Aorta (tissue), 5 donors: ENCODE measurements around the gene IGLON5. TPM values are rescaled to one million over a fixed set of nuclear protein-coding genes. Genes with fewer than 3 reads are reported as not detected.
A peak's percentile ranks its signal among the peaks of the same experiment; 100 is the strongest.

Source experiments
- ATAC-seq: fragments of 200-7000 bp; cut with Tn5 transposase; one replicate; pipeline ENCODE4 v1.9.1; 2022; ENCODE audit warnings: moderate library complexity; ENCODE audit not compliant: low FRiP score
- DNase-seq, 2 donors: peaks; one replicate each; pipeline ENCODE4 v3.0.0-alpha.2; 2020
- H3K27ac ChIP-seq, 2 donors: one replicate each; pipeline ENCODE4 v1.5.1; 2013; ENCODE audit warnings: low read length in 2 of 2, mild to moderate bottlenecking in 2 of 2, moderate library complexity in 2 of 2, control low read depth in 1 of 2, inconsistent platforms in 1 of 2, low read depth in 1 of 2
- H3K27me3 ChIP-seq, 2 donors: one replicate each; pipeline ENCODE4 v1.6.1; 2013; ENCODE audit warnings: control low read depth in 1 of 2, low read length in 1 of 2, mild to moderate bottlenecking in 1 of 2, moderate library complexity in 1 of 2; ENCODE audit not compliant: insufficient read depth in 2 of 2, control insufficient read depth in 1 of 2
- H3K36me3 ChIP-seq, 2 donors: one replicate each; pipeline ENCODE4 v1.6.1; 2013; ENCODE audit warnings: control low read depth in 1 of 2, low read length in 1 of 2, mild to moderate bottlenecking in 1 of 2; ENCODE audit not compliant: insufficient read depth in 2 of 2, control insufficient read depth in 1 of 2
- H3K4me1 ChIP-seq, 2 donors: one replicate each; pipeline ENCODE4 v1.6.1; 2013; ENCODE audit warnings: low read length in 2 of 2, control low read depth in 1 of 2, mild to moderate bottlenecking in 1 of 2, moderate library complexity in 1 of 2; ENCODE audit not compliant: insufficient read depth in 2 of 2, control insufficient read depth in 1 of 2
- H3K4me3 ChIP-seq, 2 donors: one replicate each; pipeline ENCODE4 v1.5.1; 2013; ENCODE audit warnings: low read length in 2 of 2, control low read depth in 1 of 2, mild to moderate bottlenecking in 1 of 2
- H3K9me3 ChIP-seq: one replicate; pipeline ENCODE4 v1.6.1; 2013; ENCODE audit warnings: mild to moderate bottlenecking, low read length; ENCODE audit not compliant: control insufficient read depth
- WGBS, 2 donors: extraction: QIAGEN DNeasy Blood & Tissue Kit; methylation state at CpG; one replicate each; pipeline ENCODE4 v1.1.7; 2013; 5-methylcytosine and 5-hydroxymethylcytosine counted together
- intact Hi-C, 2 donors: fragments of 100-400 bp; cut with DNase I; formaldehyde crosslinking; loops; one replicate each; pipeline versions ENCODE4 v1.14.2 to v1.15.0; 2022
- polyA plus RNA-seq, 2 donors: library from polyadenylated mRNA; stranded (reverse); fragments of 200-250 nt; gene quantifications; one replicate each; pipeline ENCODE4 v1.2.3, GENCODE V29; 2013
- total RNA-seq, 2 donors: library from RNA; stranded (reverse); fragmentation: NEBNext Ultra II Directional; extraction: Animal tissue kit (Norgen Biotek cat#: 25700); gene quantifications; one replicate each; pipeline ENCODE4 v1.2.1, GENCODE V29; 2021
- donor health status: healthy with polysubstance abuse.
- donor health status: Bipolar disorder and iron deficiency.
- donor health status: DM: no; HTN: no; CAD: no.
- donor health status: DM: no; HTN: no; CAD: no.
- donor health status: DM: yes; HTN: yes; CAD: no.

IGLON5 gene
- total and polyA plus RNA-seq, 4 donors = 0.13 to 0.26 (median 0.24) TPM; not detected in 1

DNA sequence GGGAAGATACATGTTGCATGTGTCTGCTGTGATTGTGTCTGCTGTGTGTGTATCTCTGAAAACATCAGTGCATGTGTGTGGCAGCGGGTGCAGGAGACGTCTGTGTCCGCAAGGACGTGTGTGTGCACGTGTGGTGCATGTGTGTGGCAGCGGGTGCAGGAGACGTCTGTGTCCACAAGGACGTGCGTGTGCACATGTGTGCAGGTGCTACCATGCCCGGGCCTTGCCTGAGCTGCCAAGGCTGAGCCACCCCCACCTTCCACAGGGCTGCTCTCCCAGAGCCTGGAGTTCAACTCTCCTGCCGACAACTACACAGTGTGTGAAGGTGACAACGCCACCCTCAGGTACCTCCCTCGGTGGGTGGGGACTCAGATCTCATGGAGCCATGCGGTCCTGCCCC lies 10.4 kb downstream of the IGLON5 start:
- Histone ChIP-seq H3K27me3 (no peaks in the 10 kb centered on the region), H3K4me1 (no peaks in the 10 kb centered on the region), H3K27ac (no peak overlapping the region), H3K36me3 (no peaks in the 10 kb centered on the region), H3K4me3 (no peak overlapping the region), H3K9me3 (no peaks in the 10 kb centered on the region)
- 75 to 79% methylated on average over 14 of the region's 14 CpGs for WGBS, 2 donors
- ATAC-seq = no peak
- intact Hi-C loops = no loop called here
- no peak for DNase-seq

GRCh38 chr19:51323481-51324166 lies 12.2 kb downstream of the IGLON5 start:
- no peaks in the 10 kb centered on the region for H3K9me3 ChIP-seq
- no peaks in the 10 kb centered on the region for H3K36me3 ChIP-seq
- WGBS, 2 donors = 82% methylated on average over 29 of the region's 29 CpGs
- H3K4me3 ChIP-seq = no peak overlapping the region
- no peak for ATAC-seq
- DNase-seq = no peak
- H3K27ac ChIP-seq = no peak overlapping the region
- H3K4me1 ChIP-seq = no peaks in the 10 kb centered on the region
- no peaks in the 10 kb centered on the region for H3K27me3 ChIP-seq
- intact Hi-C loops = no loop called here

DNA sequence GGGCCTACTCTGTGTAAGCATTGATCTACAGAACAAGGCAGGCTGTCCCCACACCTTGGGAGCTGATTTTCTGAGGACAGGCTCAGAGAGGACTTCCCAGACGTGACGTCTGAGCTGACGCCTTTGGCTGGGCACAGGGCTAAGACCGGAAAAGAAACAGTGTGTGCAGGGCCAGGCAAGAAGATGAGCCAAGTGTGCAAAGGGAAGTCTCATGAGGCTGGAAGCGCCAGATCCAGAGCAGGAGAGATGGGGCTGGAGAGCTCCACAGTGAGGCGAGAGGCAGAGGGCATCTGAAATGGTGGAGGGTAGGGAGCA lies 12.7 kb downstream of the IGLON5 start:
- Histone ChIP-seq H3K4me1 (no peaks in the 10 kb centered on the region), H3K4me3 (no peak overlapping the region), H3K36me3 (no peaks in the 10 kb centered on the region), H3K27ac (no peak overlapping the region), H3K9me3 (no peaks in the 10 kb centered on the region), H3K27me3 (no peaks in the 10 kb centered on the region)
- intact Hi-C loops = no loop called here
- ATAC-seq (no peak), DNase-seq (no peak)
- 34 to 37% methylated on average over 6 of the region's 6 CpGs for WGBS, 2 donors

GRCh38 chr19:51325161-51325976 lies 13.9 kb downstream of the IGLON5 start:
- WGBS, 2 donors = 68 to 70% methylated on average over 26 of the region's 26 CpGs
- Histone ChIP-seq H3K9me3 (no peaks in the 10 kb centered on the region), H3K4me3 (no peak overlapping the region), H3K4me1 (no peaks in the 10 kb centered on the region), H3K36me3 (no peaks in the 10 kb centered on the region), H3K27me3 (no peaks in the 10 kb centered on the region), H3K27ac (no peak overlapping the region)
- ATAC-seq (no peak), DNase-seq (no peak)
- intact Hi-C loops = no loop called here

- Histone ChIP-seq H3K36me3 (no peaks in the 10 kb centered on the region), H3K4me3 (no peak overlapping the region), H3K27ac (no peak overlapping the region), H3K4me1 (no peaks in the 10 kb centered on the region), H3K27me3 (no peaks in the 10 kb centered on the region), H3K9me3 (peaks cover 4% of the 10 kb centered on the region)
- DNase-seq (peak in 1 of 2 donors; percentile 71), ATAC-seq (no peak)
- WGBS, 2 donors = 13 to 14% methylated on average over 35 to 36 of the region's 36 CpGs
- intact Hi-C loops = no loop called here
These were observed 15.0 kb downstream of the IGLON5 start for GRCh38 chr19:51326216-51327065.

DNA sequence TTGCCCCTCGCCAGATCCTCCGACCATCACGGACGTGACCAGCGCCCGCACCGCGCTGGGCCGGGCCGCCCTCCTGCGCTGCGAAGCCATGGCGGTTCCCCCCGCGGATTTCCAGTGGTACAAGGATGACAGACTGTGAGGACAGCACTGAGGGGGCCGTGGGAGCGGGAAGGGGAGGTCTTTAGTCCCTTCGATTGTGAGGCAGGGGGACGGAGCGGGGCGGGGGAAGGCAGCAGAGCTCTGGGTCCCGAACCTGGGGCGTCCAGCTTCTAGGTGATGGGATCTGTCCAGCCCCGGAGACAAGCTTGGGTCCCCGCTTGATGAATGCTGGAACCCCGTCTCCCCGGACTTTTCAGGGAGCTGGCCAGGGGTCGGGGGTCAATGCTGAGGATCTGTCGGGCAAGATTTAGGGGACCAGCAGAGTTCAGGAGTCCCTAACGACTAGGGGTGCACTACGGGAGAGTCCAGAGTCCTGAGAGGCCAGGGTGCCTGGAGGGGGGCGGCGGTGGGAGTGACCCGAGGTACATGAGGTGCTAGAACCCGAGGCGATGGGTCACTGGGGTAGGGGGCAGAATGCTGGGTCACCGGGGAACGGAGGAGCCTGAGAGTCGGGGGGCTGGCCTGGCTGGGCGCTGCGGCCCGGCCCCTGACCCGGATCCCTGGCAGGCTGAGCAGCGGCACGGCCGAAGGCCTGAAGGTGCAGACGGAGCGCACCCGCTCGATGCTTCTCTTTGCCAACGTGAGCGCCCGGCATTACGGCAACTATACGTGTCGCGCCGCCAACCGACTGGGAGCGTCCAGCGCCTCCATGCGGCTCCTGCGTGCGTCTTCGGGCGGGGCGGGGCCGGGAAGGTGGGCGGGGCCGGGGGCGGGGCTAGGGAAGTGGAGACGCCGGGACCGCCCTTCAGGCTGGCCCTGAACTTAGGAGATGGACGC lies 15.9 kb downstream of the IGLON5 start:
- no peaks in the 10 kb centered on the region for H3K4me1 ChIP-seq
- intact Hi-C loops = no loop called here
- DNase-seq (peak; percentile 74 to 85), ATAC-seq (peak; percentile 69)
- H3K27ac ChIP-seq = no peak overlapping the region
- WGBS, 2 donors = 3% methylated on average over 73 to 75 of the region's 75 CpGs
- no peak overlapping the region for H3K4me3 ChIP-seq
- no peaks in the 10 kb centered on the region for H3K36me3 ChIP-seq
- H3K9me3 ChIP-seq = peaks cover 4% of the 10 kb centered on the region
- H3K27me3 ChIP-seq = no peaks in the 10 kb centered on the region

DNA sequence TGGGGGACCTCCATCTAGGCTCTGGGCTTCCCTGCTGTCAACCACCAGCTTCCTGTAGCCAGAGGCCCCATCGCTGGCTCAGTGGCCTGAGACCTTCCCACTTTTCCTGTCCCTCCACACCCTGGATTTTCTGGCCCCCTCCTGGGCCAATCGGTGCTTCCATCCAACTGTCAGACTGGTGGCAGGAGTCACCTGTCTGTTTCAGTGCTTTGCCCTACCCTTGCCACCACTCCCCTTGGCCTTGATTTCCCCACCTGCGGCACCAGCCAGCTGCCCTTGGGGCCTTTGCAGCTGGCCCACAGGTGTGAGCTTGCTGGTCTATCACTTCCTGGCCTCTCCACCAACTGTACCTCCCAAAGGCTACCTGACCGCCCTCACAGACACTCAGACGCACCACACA lies 18.0 kb downstream of the IGLON5 start:
- H3K9me3 ChIP-seq = peaks cover 4% of the 10 kb centered on the region
- H3K4me1 ChIP-seq = no peaks in the 10 kb centered on the region
- H3K27me3 ChIP-seq = no peaks in the 10 kb centered on the region
- WGBS, 2 donors = 89 to 94% methylated on average over 5 of the region's 5 CpGs
- no peaks in the 10 kb centered on the region for H3K36me3 ChIP-seq
- DNase-seq (peak in 1 of 2 donors; percentile 61), ATAC-seq (no peak)
- no peak overlapping the region for H3K27ac ChIP-seq
- intact Hi-C loops = no loop called here
- no peak overlapping the region for H3K4me3 ChIP-seq

DNA sequence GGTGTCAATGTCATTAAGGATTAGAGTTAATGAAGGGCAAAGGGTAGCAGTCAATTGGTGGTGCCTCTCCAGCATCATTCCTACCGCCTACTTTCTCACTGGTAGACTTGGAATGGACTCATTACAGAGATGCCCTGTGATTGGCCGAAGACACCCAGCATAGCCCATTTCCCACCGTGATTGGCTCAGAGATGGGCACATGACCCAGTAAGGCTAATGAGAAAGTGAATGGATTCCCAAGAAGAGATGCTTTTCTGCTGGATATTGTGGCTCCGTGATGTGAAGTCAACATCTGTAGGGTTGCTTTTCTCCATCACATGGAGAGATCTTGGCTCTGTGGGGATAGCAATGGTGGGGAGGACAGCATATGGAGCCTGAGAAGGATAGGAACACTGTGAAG lies 18.9 kb downstream of the IGLON5 start:
- Histone ChIP-seq H3K4me1 (no peaks in the 10 kb centered on the region), H3K9me3 (peaks cover 4% of the 10 kb centered on the region), H3K36me3 (no peaks in the 10 kb centered on the region), H3K27ac (no peak overlapping the region), H3K4me3 (no peak overlapping the region), H3K27me3 (no peaks in the 10 kb centered on the region)
- ATAC-seq = no peak
- intact Hi-C loops = loop anchor here in 1 of 2 donors (10.0 kb wide), 2 partner anchors 244 to 354 kb away; partner anchors contain the start of gene ZNF175
- WGBS, 2 donors = 96% methylated on average over 4 of the region's 4 CpGs
- no peak for DNase-seq
